Panc1 (cell line): ENCODE data around the gene NEUROD1.

ENCODE experiments used
- CTCF ChIP-seq: fragments of 450-650 bp; IDR thresholded peaks from 2 replicates; pipeline ENCODE4 v1.5.1; 2017; ENCODE audit warnings: mild to moderate bottlenecking
- POLR2AphosphoS5 ChIP-seq: IDR thresholded peaks from 2 replicates; pipeline ENCODE4 v1.6.1; 2012; ENCODE audit warnings: mild to moderate bottlenecking, low read depth, low read length, moderate library complexity
- REST ChIP-seq, 2 experiments: IDR thresholded peaks; 2 replicates each; pipeline ENCODE4 v1.6.1; 2011 to 2012; ENCODE audit warnings: low read depth in 2 of 2, control low read depth in 1 of 2, low read length in 1 of 2, mild to moderate bottlenecking in 1 of 2, moderate library complexity in 1 of 2; ENCODE audit not compliant: insufficient read depth in 1 of 2
- TCF7L2 ChIP-seq: IDR thresholded peaks from 2 replicates; pipeline ENCODE4 v1.6.1; 2011; ENCODE audit warnings: mild to moderate bottlenecking, low read depth, low read length, inconsistent platforms

GRCh38 chr2:181723731-181724130, 43.4 kb upstream of the NEUROD1 start:
- TF ChIP-seq CTCF (no peak), POLR2AphosphoS5 (no peak), REST (IDR thresholded peaks at IDR 0.05; ENCODE audit: insufficient read depth in 1 of 2, low read depth in 2 of 2, low read length in 1 of 2) (no peak), TCF7L2 (no peak)
